K562 treated with DMSO at 1 percent for 48 hours (cell line): ENCODE data around the gene IQCE. TPM values are rescaled to one million over a fixed set of nuclear protein-coding genes. Genes with fewer than 3 reads are reported as not detected.

Source experiments
- total RNA-seq: library from RNA; unstranded; fragments of 300-600 nt; gene quantifications from 2 replicates; pipeline ENCODE4 v1.2.3, GENCODE V29; 2022; ENCODE audit warnings: low replicate concordance; ENCODE audit errors: extremely low read depth

IQCE gene, protein sequence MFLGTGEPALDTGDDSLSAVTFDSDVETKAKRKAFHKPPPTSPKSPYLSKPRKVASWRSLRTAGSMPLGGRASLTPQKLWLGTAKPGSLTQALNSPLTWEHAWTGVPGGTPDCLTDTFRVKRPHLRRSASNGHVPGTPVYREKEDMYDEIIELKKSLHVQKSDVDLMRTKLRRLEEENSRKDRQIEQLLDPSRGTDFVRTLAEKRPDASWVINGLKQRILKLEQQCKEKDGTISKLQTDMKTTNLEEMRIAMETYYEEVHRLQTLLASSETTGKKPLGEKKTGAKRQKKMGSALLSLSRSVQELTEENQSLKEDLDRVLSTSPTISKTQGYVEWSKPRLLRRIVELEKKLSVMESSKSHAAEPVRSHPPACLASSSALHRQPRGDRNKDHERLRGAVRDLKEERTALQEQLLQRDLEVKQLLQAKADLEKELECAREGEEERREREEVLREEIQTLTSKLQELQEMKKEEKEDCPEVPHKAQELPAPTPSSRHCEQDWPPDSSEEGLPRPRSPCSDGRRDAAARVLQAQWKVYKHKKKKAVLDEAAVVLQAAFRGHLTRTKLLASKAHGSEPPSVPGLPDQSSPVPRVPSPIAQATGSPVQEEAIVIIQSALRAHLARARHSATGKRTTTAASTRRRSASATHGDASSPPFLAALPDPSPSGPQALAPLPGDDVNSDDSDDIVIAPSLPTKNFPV
- total RNA-seq, result not detected in 2 replicates

DNA sequence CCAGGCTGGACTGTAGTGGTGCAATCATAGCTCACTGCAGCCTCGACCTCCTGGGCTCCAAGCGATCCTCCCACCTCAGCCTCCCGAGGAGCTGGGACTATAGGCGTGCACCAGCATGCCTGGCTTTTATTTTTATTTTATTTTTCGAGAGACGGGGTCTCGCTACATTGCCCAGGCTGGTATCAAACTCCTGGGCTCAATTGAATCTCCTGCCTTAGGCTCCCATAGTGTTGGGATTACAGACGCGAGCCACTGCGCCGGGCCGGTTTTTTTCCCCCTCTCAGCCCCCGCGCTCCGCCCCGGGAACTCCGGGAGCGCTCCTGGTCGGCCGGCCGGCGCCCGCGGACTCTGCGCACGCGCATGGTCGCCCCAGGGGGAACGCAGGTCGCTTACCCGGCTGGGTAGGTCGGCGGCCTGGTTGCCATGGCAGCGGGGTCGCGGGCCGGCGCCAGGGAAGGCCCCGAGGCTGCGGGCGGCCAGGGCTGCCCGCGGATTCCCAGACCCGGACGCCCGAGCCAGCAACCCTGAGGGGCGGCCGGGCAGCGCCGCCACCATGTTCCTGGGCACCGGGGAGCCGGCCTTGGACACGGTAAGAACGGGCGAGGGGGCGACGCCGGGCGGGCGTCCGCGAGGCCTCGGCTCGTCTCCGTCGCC lies at the start of gene IQCE:
TSS of gene IQCE (plus strand) at position 351 of the 654 bp plus-strand sequence. CDS start at position 554, 203 bp downstream.

DNA sequence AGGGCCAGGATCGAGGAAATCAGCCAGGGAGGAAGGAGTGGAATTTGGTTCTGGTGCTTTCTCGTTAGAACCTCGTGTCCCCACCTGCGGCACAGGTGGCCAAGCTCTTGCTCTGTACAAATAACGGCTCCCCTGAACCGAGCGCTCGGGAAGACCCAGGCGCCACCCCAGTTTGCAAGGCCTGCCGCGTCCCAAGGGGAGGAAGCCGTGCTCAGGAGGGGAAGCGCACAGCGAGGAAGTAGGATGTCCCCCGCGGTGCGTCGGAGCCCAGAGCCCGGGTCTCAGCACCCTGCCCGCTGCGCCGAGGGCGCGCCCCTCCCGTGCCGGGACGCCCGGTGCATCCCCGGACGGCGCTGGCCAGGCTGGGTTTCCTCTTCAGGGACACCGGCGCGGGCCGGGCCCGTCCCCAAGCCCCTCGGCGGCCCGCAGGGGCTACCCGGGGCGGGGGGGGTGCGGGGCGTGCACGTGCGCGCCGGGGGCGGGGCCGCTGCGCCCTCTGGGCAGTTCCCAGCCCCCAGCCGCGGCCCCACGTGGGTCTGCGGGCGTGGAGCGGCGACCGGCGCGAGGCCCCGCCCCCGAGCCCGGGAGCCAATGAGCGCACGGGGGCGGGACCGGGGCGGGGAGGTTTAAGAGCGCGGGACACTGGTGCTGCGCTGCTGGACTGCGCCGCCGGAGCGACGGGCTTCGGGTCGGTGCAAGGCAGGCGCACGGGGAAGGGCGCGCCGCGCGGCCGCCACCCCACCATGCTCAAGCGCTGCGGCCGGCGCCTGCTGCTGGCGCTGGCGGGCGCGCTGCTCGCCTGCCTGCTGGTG lies 39.5 kb upstream of the IQCE start, which contains the start of gene LFNG:
TSS of gene LFNG (plus strand) at position 656 of the 812 bp plus-strand sequence. CDS start at position 744, 88 bp downstream.

DNA sequence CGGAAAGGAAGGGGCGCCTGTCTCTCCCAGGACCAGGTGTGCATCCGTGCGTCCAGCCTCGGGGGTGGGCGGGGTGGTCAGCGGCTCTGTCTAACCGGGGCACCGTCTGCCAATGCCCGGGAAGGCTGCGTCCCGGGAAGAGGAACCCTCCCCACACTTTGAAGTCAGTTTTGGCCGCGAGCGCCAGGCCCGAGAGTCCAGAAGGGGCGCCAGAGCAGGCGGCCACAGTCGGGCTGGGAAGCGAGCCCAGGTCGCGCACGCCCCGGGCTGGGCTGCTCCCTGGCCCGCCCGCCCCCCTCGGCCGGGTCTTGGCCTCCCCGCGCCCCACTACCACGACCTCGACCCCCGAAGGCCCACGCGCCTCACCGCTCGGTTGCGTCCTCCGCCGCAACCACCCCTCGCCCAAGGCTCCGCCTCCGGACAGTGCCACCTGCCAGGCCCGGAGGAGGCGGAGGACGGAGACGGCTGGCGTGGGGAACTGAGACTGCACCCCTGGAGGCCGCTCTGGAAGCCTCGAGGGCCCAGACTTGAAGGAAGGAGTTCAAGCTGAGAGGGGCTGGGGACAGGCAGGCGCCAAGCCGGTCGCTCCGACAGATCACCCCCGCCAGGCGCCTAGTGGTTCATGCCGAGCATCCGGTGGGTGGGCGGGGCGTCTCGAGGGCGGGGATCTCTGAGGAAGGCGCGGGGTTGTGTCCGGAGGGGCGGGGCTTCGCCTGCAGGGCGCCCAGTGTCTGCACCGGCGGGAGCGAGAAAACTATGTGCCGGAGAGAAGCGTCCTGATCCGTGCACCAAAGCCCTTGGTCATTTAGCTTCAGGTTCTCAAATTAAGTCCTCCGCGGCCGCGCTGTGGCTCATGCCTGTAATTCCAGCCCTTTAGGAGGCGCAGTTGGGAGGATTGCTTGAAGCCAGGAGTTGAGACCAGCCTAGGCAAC lies 3.4 kb upstream of the IQCE start, which contains the start of gene BRAT1:
TSS of gene BRAT1 (minus strand) at position 404 of the 932 bp plus-strand sequence. CDS start 1,093 bp downstream, outside the sequence.

DNA sequence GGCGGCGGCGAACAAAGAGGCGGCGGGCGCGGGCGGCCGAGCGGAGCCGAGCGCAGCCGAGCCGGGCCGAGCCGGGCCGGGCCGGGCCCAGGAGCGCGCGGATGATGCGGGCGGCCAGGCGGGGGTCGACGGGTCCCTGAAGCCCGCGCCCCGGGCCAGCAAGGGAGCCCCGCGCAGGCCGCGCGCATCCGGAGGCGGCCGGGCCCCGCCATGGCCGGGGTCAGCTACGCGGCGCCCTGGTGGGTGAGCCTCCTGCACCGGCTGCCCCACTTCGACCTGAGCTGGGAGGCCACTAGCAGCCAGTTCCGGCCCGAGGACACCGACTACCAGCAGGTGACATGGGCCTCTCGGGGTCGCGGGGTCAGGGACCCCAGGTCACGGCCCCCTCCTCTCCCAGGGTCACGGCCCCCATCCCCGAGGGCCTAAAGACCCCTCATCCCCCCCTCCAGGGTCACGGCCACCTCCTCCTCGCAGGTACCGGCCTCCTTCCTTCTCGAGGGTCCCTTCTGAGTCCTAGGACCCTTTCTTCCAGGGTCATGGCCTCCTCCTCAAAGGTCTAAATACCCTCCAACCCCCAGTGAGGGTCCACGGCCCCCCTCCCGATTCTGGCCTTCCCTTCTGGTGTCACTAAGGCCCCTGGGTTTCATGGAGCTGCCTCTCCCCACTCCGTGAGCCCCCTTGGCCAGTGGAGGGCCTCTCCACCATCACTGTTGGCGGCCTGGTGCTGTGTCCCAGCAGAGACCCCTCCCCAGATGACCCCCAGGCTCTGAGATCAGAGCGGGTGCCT lies 73.4 kb downstream of the IQCE start, which contains the start of gene TTYH3:
TSS of gene TTYH3 (plus strand) at position 41 of the 787 bp plus-strand sequence. CDS start at position 211, 170 bp downstream.

Other genes with a start within 250 kb of the IQCE start
- not detected in 2 replicates for gene SNX8, start 244.5 kb upstream of the IQCE start, total RNA-seq
- not detected in 2 replicates for gene EIF3B, start 204.2 kb upstream of the IQCE start, total RNA-seq
- gene CHST12, start 155.4 kb upstream of the IQCE start, total RNA-seq, result not detected in 2 replicates
- gene GRIFIN, start 82.6 kb upstream of the IQCE start, total RNA-seq, result not detected in 2 replicates
- gene LFNG, start 39.2 kb upstream of the IQCE start, total RNA-seq, result not detected in 2 replicates
- not detected in 2 replicates for gene BRAT1, start 3.5 kb upstream of the IQCE start, total RNA-seq
- gene TTYH3, start 73.0 kb downstream of the IQCE start, total RNA-seq, result not detected in 2 replicates
- not detected in 2 replicates for gene AMZ1, start 129.2 kb downstream of the IQCE start, total RNA-seq